ENCODE results near the gene PXT1.

Gene PXT1

GRCh38 chr6:36340618-36341454 lies 101.8 kb downstream of the PXT1 start:
- H3K4me3 ChIP-seq (replicated peaks; ENCODE audit: low read depth, low read length): no peak overlapping the region
- no peak for DNase-seq (ENCODE audit: extremely low read depth, low read depth)

More at GRCh38 chr6:36340618-36341454, 101.8 kb downstream of the PXT1 start:
- peak; percentile 99 for TF ChIP-seq CTCF (IDR thresholded peaks at IDR 0.05; ENCODE audit: low read depth, low read length, missing control alignments)
